ENCODE data around the gene SKAP1. TPM values are rescaled to one million over a fixed set of nuclear protein-coding genes. Genes with fewer than 3 reads are reported as not detected.
"Not testable (repeated sequence)": the region's sequence is repeated elsewhere in the genome, so short reads cannot be mapped to it uniquely, and the experiment has no call there.

SKAP1 gene
- total RNA-seq, 1 donor from 2014 or later: not detected

DNA sequence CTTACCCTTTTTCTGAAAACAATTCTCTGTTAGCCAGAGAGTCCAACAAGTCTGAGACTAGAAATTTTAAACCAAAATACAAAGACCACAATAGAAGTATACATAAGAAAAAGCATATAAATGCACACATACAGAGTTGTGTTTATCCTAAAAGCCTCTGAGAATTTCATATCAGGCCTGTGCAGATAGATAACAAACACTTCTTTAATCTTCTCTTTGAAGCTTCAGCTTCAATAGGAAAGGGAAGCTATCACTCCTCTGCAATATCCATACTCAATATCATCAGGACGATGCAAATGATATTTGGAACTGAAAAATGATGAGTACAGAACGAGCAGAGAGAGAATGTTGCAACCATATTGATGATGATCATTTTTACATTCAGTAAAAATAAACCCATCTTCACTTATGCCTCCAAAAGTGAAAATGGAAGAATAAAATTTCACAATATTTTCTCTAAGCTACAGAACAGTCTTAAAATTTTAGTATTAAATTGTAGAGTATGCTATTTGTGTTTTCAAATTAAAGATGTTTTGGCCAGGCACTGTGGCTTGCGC, 61.6 kb downstream of the SKAP1 start:
- DNase-seq: no peak
- Mint-ChIP-seq H3K27ac (ENCODE audit: unreplicated experiment) (no peak overlapping the region), H3K4me1 (ENCODE audit: low read depth, unreplicated experiment) (no peaks in the 10 kb centered on the region), H3K9me3 (ENCODE audit: unreplicated experiment) (peaks cover 3% of the 10 kb centered on the region), H3K4me3 (ENCODE audit: unreplicated experiment) (no peak overlapping the region), H3K36me3 (ENCODE audit: unreplicated experiment) (no peaks in the 10 kb centered on the region), H3K27me3 (ENCODE audit: unreplicated experiment) (peaks cover 3% of the 10 kb centered on the region)
- TF ChIP-seq, protein P1, sequence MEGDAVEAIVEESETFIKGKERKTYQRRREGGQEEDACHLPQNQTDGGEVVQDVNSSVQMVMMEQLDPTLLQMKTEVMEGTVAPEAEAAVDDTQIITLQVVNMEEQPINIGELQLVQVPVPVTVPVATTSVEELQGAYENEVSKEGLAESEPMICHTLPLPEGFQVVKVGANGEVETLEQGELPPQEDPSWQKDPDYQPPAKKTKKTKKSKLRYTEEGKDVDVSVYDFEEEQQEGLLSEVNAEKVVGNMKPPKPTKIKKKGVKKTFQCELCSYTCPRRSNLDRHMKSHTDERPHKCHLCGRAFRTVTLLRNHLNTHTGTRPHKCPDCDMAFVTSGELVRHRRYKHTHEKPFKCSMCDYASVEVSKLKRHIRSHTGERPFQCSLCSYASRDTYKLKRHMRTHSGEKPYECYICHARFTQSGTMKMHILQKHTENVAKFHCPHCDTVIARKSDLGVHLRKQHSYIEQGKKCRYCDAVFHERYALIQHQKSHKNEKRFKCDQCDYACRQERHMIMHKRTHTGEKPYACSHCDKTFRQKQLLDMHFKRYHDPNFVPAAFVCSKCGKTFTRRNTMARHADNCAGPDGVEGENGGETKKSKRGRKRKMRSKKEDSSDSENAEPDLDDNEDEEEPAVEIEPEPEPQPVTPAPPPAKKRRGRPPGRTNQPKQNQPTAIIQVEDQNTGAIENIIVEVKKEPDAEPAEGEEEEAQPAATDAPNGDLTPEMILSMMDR (IDR thresholded peaks at IDR 0.05; ENCODE audit: partially characterized antibody, unreplicated experiment): no peak

DNA sequence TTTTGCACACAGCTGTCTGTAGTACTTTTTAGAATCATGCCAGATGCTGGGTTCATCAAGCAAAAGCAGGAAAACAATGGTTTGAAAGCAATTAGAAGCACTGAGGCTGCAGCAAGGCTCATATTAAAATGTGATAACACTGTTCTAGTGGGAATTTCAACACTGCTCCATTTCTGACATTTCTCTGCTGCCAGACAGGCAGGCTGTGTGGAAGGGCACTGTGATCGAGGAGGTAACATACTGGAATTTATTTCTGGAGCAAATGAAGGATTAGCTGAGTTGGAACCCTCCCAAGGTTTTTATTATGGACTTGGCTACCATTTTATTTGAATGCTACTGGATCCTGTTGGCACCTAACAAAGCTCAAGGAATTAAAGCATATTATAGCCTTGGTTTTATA, 66.9 kb downstream of the SKAP1 start:
- Mint-ChIP-seq H3K27me3 (ENCODE audit: unreplicated experiment) (peaks cover 3% of the 10 kb centered on the region), H3K27ac (ENCODE audit: unreplicated experiment) (no peak overlapping the region), H3K4me3 (ENCODE audit: unreplicated experiment) (no peak overlapping the region), H3K36me3 (ENCODE audit: unreplicated experiment) (no peaks in the 10 kb centered on the region), H3K9me3 (ENCODE audit: unreplicated experiment) (peaks cover 3% of the 10 kb centered on the region), H3K4me1 (ENCODE audit: low read depth, unreplicated experiment) (no peaks in the 10 kb centered on the region)
- DNase-seq: no peak
- TF ChIP-seq, protein P1 (IDR thresholded peaks at IDR 0.05; ENCODE audit: partially characterized antibody, unreplicated experiment): no peak

DNA sequence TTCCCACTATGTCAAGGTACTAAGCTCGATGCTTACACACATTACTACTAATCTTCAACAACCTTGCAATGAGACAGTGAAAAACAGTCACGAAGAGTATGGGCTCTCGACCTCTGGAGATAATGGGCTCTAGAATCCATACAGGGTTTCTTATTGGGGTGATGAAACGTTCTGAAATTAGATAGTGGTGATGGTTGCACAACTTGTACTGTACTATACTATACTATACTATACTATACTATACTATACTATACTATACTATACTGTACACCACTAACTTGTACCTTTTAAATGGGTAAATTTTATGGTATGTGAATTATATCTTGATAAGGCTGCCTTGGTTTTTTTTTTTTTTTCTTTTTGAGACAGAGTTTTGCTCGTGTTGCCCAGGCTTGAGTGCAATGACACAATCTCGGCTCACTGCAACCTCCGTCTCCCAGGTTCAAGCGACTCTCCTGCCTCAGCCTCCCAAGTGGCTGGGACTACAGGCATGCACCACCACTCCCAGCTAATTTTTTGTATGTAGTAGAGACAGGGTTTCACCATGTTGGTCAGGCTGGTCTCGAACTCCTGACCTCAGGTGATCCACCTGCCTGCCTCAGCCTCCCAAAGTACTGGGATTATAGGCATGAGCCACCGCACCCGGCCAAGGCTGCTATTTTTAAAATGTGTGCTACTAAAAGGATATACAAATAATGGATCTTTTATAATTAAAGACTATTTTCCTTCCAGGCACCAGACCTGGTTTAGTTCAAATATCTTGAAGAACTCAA, 69.0 kb downstream of the SKAP1 start:
- not testable (repeated sequence) for H3K9me3 Mint-ChIP-seq (ENCODE audit: unreplicated experiment); H3K4me1 Mint-ChIP-seq (ENCODE audit: low read depth, unreplicated experiment); DNase-seq; H3K36me3 Mint-ChIP-seq (ENCODE audit: unreplicated experiment); H3K27ac Mint-ChIP-seq (ENCODE audit: unreplicated experiment); H3K4me3 Mint-ChIP-seq (ENCODE audit: unreplicated experiment); H3K27me3 Mint-ChIP-seq (ENCODE audit: unreplicated experiment)

DNA sequence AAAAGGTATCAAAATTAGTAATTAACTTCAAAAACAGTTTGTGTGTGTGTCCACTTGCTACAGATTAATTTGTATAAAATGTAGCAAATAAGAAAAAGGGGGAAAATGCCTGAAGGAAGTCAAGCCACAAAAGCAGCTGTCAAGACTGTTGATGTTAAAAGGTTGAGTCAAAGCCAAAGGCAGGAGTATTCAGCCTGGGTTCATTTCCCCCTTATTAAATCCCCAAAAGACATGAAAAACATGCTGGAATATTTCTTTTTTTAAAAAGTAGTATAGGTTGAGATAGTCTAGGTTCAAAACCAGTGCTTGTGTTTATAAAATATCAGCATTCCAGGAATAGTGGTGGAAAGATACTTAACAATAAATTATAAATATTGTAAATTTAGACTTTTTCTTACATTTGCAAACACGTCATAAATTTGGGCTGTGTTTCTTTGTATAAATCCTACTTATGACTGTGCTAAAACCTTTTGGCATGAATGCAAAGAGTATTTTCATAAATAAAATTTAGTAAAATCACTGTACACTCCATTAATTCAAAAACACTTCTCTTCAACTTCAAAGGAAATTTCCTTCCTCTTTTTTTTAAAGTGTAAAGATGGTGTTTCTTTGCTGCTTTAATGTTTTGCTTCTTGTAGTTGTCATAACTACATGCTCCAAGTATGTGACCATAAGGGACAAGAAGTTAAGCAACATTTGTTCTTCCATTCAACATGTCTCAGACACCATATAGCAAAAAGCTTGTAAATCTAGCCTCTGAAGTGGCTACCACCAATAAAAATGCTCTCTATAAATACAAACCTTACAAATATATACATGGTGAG, 72.0 kb downstream of the SKAP1 start:
- Mint-ChIP-seq H3K4me3 (ENCODE audit: unreplicated experiment) (no peak overlapping the region), H3K9me3 (ENCODE audit: unreplicated experiment) (no peaks in the 10 kb centered on the region), H3K36me3 (ENCODE audit: unreplicated experiment) (no peaks in the 10 kb centered on the region), H3K4me1 (ENCODE audit: low read depth, unreplicated experiment) (no peaks in the 10 kb centered on the region), H3K27ac (ENCODE audit: unreplicated experiment) (no peak overlapping the region), H3K27me3 (ENCODE audit: unreplicated experiment) (no peaks in the 10 kb centered on the region)
- TF ChIP-seq, protein P1 (IDR thresholded peaks at IDR 0.05; ENCODE audit: partially characterized antibody, unreplicated experiment): no peak
- DNase-seq: no peak

DNA sequence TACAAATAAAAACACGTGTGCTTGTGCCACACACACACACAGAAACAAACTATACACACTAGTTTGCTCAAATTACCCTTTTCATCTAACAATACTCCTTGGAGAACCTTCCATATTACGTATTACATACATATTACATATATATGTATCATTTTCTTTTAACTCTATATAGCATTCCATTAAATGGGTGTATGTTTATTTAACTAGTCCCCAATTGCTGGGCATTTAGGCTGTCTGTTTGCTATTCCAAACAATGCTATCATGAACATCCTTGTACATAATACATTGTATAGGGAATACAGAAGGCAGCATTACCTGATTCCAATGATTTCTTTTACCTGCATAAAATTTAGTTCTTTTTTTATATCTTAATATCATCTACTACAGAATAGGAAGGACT, 73.1 kb downstream of the SKAP1 start:
- Mint-ChIP-seq H3K4me1 (ENCODE audit: low read depth, unreplicated experiment) (no peaks in the 10 kb centered on the region), H3K27me3 (ENCODE audit: unreplicated experiment) (no peaks in the 10 kb centered on the region), H3K27ac (ENCODE audit: unreplicated experiment) (no peak overlapping the region), H3K9me3 (ENCODE audit: unreplicated experiment) (no peaks in the 10 kb centered on the region), H3K36me3 (ENCODE audit: unreplicated experiment) (no peaks in the 10 kb centered on the region), H3K4me3 (ENCODE audit: unreplicated experiment) (no peak overlapping the region)
- DNase-seq: no peak
- TF ChIP-seq, protein P1 (IDR thresholded peaks at IDR 0.05; ENCODE audit: partially characterized antibody, unreplicated experiment): no peak
